ENCODE data around the gene EFNA5. TPM values are rescaled to one million over a fixed set of nuclear protein-coding genes. Genes with fewer than 3 reads are reported as not detected.

The EFNA5 gene
- polyA plus RNA-seq, 1 donor from 2014 or later, result 4.2 TPM

DNA sequence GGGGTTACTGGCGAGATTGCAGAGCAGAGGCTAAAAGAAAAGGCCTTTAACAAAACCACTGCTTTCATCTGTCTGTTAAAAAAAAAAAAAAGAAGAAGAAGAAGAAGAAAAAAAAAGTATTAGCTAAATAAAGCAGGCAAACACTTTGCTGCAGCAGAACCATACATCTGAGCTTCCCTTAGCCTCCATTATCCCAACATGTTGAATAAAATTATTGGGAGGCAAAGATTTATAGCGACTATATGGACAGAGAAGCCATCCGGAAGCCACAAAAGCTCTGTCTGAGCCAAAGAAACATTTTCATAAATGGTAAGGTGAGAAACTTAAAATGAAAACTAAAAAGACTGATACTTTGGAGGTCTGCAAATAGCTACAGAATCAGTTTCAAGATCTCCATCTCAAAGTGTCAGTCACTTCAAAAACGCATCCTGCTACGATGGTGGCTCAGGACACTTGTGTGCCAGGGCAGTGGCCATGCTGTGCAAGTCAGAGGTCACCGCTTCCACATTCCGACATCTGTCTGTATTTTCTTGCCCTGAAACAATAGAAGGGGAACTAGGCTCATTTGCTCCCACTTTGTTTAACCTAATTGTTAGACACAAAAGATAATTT lies 9.6 kb downstream of the EFNA5 start:
- Histone ChIP-seq H3K9me2 (ENCODE audit: insufficient read depth, low read length) (no peaks in the 10 kb centered on the region), H3K36me3 (ENCODE audit: insufficient read depth, low read length) (no peaks in the 10 kb centered on the region), H3K79me2 (replicated peaks; ENCODE audit: insufficient read depth, low read length) (peaks cover 92% of the 10 kb centered on the region), H3K27ac (ENCODE audit: low read length) (no peak overlapping the region), H3K9me3 (ENCODE audit: low read length) (no peaks in the 10 kb centered on the region), H2AFZ (ENCODE audit: low read depth, low read length) (no peak overlapping the region), H3K9ac (ENCODE audit: low read length) (no peak overlapping the region), H3K4me2 (ENCODE audit: low read length) (no peak overlapping the region), H4K20me1 (ENCODE audit: insufficient read depth) (no peaks in the 10 kb centered on the region), H3K4me3 (ENCODE audit: low read length) (no peak overlapping the region), H3F3A (ENCODE audit: insufficient read depth, low read length, poor library complexity, severe bottlenecking) (no peaks in the 10 kb centered on the region), H3K27me3 (ENCODE audit: insufficient read depth, low read depth, low read length) (no peaks in the 10 kb centered on the region)
- TF ChIP-seq TAF1 (IDR thresholded peaks at IDR 0.05; ENCODE audit: low read depth) (no peak), EP300 (conservative IDR thresholded peaks at IDR 0.05; ENCODE audit: poor library complexity, severe bottlenecking) (no peak), MXI1 (conservative IDR thresholded peaks at IDR 0.05; ENCODE audit: poor library complexity, severe bottlenecking) (no peak), POLR2AphosphoS5 (IDR thresholded peaks at IDR 0.05) (no peak), EZH2 (IDR thresholded peaks at IDR 0.05; ENCODE audit: borderline replicate concordance, insufficient read depth, low read length, poor library complexity, severe bottlenecking) (no peak), RAD21 (conservative IDR thresholded peaks at IDR 0.05) (no peak), SMC3 (conservative IDR thresholded peaks at IDR 0.05; ENCODE audit: poor library complexity) (no peak)
- TF ChIP-seq, protein P1, sequence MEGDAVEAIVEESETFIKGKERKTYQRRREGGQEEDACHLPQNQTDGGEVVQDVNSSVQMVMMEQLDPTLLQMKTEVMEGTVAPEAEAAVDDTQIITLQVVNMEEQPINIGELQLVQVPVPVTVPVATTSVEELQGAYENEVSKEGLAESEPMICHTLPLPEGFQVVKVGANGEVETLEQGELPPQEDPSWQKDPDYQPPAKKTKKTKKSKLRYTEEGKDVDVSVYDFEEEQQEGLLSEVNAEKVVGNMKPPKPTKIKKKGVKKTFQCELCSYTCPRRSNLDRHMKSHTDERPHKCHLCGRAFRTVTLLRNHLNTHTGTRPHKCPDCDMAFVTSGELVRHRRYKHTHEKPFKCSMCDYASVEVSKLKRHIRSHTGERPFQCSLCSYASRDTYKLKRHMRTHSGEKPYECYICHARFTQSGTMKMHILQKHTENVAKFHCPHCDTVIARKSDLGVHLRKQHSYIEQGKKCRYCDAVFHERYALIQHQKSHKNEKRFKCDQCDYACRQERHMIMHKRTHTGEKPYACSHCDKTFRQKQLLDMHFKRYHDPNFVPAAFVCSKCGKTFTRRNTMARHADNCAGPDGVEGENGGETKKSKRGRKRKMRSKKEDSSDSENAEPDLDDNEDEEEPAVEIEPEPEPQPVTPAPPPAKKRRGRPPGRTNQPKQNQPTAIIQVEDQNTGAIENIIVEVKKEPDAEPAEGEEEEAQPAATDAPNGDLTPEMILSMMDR (IDR thresholded peaks at IDR 0.05; ENCODE audit: poor library complexity, severe bottlenecking), result no peak
- TF ChIP-seq, protein P2, sequence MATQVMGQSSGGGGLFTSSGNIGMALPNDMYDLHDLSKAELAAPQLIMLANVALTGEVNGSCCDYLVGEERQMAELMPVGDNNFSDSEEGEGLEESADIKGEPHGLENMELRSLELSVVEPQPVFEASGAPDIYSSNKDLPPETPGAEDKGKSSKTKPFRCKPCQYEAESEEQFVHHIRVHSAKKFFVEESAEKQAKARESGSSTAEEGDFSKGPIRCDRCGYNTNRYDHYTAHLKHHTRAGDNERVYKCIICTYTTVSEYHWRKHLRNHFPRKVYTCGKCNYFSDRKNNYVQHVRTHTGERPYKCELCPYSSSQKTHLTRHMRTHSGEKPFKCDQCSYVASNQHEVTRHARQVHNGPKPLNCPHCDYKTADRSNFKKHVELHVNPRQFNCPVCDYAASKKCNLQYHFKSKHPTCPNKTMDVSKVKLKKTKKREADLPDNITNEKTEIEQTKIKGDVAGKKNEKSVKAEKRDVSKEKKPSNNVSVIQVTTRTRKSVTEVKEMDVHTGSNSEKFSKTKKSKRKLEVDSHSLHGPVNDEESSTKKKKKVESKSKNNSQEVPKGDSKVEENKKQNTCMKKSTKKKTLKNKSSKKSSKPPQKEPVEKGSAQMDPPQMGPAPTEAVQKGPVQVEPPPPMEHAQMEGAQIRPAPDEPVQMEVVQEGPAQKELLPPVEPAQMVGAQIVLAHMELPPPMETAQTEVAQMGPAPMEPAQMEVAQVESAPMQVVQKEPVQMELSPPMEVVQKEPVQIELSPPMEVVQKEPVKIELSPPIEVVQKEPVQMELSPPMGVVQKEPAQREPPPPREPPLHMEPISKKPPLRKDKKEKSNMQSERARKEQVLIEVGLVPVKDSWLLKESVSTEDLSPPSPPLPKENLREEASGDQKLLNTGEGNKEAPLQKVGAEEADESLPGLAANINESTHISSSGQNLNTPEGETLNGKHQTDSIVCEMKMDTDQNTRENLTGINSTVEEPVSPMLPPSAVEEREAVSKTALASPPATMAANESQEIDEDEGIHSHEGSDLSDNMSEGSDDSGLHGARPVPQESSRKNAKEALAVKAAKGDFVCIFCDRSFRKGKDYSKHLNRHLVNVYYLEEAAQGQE (IDR thresholded peaks at IDR 0.05; ENCODE audit: borderline replicate concordance), result no peak

DNA sequence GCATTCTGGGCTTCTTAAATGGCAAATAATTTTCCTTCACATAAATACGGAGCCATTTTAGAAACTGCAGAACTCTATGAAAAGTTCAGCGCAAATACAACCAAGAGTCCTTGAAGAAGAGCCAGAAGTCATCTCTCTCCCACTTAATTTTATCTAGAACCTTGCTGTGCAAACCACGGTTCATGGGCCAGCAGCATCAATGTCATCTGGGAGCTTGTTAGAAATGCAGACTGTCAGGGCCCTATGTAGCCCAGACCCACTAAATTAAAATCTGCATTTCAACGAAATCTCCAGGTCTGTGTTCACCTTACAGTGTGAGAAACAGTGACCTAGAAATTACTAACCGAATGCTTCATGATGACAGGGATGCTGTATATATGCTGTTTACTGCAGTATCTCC lies 12.2 kb downstream of the EFNA5 start:
- Histone ChIP-seq H3K36me3 (ENCODE audit: insufficient read depth, low read length) (no peaks in the 10 kb centered on the region), H4K20me1 (ENCODE audit: insufficient read depth) (no peaks in the 10 kb centered on the region), H3K9me3 (ENCODE audit: low read length) (no peaks in the 10 kb centered on the region), H3K4me2 (ENCODE audit: low read length) (no peak overlapping the region), H3K27ac (ENCODE audit: low read length) (no peak overlapping the region), H3K27me3 (ENCODE audit: insufficient read depth, low read depth, low read length) (no peaks in the 10 kb centered on the region), H3F3A (ENCODE audit: insufficient read depth, low read length, poor library complexity, severe bottlenecking) (no peaks in the 10 kb centered on the region), H3K79me2 (replicated peaks; ENCODE audit: insufficient read depth, low read length) (peaks cover 94% of the 10 kb centered on the region), H3K9ac (ENCODE audit: low read length) (no peak overlapping the region), H3K4me3 (ENCODE audit: low read length) (no peak overlapping the region), H2AFZ (ENCODE audit: low read depth, low read length) (no peak overlapping the region), H3K9me2 (ENCODE audit: insufficient read depth, low read length) (no peaks in the 10 kb centered on the region)
- TF ChIP-seq, protein P1 (IDR thresholded peaks at IDR 0.05; ENCODE audit: poor library complexity, severe bottlenecking), result no peak
- TF ChIP-seq RAD21 (conservative IDR thresholded peaks at IDR 0.05), result no peak
- TF ChIP-seq, protein P2 (IDR thresholded peaks at IDR 0.05; ENCODE audit: borderline replicate concordance), result no peak
- TF ChIP-seq MXI1 (conservative IDR thresholded peaks at IDR 0.05; ENCODE audit: poor library complexity, severe bottlenecking), result no peak
- TF ChIP-seq EZH2 (IDR thresholded peaks at IDR 0.05; ENCODE audit: borderline replicate concordance, insufficient read depth, low read length, poor library complexity, severe bottlenecking), result no peak
- no peak for TF ChIP-seq POLR2AphosphoS5 (IDR thresholded peaks at IDR 0.05)
- TF ChIP-seq SMC3 (conservative IDR thresholded peaks at IDR 0.05; ENCODE audit: poor library complexity), result no peak
- TF ChIP-seq EP300 (conservative IDR thresholded peaks at IDR 0.05; ENCODE audit: poor library complexity, severe bottlenecking), result no peak
- TF ChIP-seq TAF1 (IDR thresholded peaks at IDR 0.05; ENCODE audit: low read depth), result no peak

All from neural cell (in vitro differentiated cells).